HEK293T (cell line): Measurements from ENCODE around the gene CLINT1.

Source experiments
- CTCF ChIA-PET: fragments of 350-600 bp; formaldehyde crosslinking; extraction: SDS; loops from one replicate; lab custom pipeline; 2021; ENCODE audit warnings: antibody characterized with exemption, inconsistent platforms; lab: Yijun Ruan, JAX
- POLR2A ChIA-PET: fragments of 350-600 bp; formaldehyde crosslinking; extraction: SDS; loops from one replicate; lab custom pipeline; 2020; ENCODE audit warnings: antibody characterized with exemption, inconsistent platforms; lab: Yijun Ruan, JAX
- DNase-seq: peaks from one replicate; pipeline ENCODE4 v3.0.0; 2012; ENCODE audit warnings: mixed read lengths; ENCODE audit errors: extremely low spot score
- ARNT ChIP-seq: fragments of 450-650 bp; IDR thresholded peaks from 2 replicates; pipeline ENCODE4 v1.6.1; 2017; ENCODE audit warnings: mild to moderate bottlenecking
- BHLHE40 ChIP-seq: fragments of 450-650 bp; IDR thresholded peaks from 2 replicates; pipeline ENCODE4 v1.6.1; 2016; ENCODE audit warnings: mild to moderate bottlenecking, moderate library complexity, borderline replicate concordance
- CTBP1 ChIP-seq: fragments of 450-650 bp; IDR thresholded peaks from 2 replicates; pipeline ENCODE4 v1.6.1; 2016; ENCODE audit warnings: borderline replicate concordance
- ELF4 ChIP-seq: fragments of 450-650 bp; IDR thresholded peaks from 2 replicates; pipeline ENCODE4 v1.6.1; 2017; ENCODE audit warnings: antibody characterized with exemption
- FOXA1 ChIP-seq: fragments of 450-650 bp; IDR thresholded peaks from 2 replicates; pipeline ENCODE4 v1.6.1; 2016; ENCODE audit warnings: mild to moderate bottlenecking
- FOXK2 ChIP-seq: fragments of 450-650 bp; IDR thresholded peaks from 2 replicates; pipeline ENCODE4 v1.6.1; 2016; ENCODE audit warnings: mild to moderate bottlenecking
- FOXM1 ChIP-seq: fragments of 450-650 bp; IDR thresholded peaks from 2 replicates; pipeline ENCODE4 v1.6.1; 2017; ENCODE audit warnings: mild to moderate bottlenecking, borderline replicate concordance
- HDGF ChIP-seq: fragments of 450-650 bp; IDR thresholded peaks from 2 replicates; pipeline ENCODE4 v1.6.1; 2017; ENCODE audit warnings: antibody characterized with exemption, borderline replicate concordance
- L3MBTL2 ChIP-seq: fragments of 450-650 bp; conservative IDR thresholded peaks from 2 replicates; pipeline ENCODE4 v1.6.1; 2016; ENCODE audit warnings: mild to moderate bottlenecking
- LEF1 ChIP-seq: fragments of 450-650 bp; IDR thresholded peaks from 2 replicates; pipeline ENCODE4 v1.6.1; 2017; ENCODE audit warnings: mild to moderate bottlenecking, borderline replicate concordance
- NFRKB ChIP-seq: fragments of 450-650 bp; IDR thresholded peaks from 2 replicates; pipeline ENCODE4 v1.6.1; 2016; ENCODE audit warnings: mild to moderate bottlenecking, moderate library complexity
- PKNOX1 ChIP-seq: fragments of 450-650 bp; IDR thresholded peaks from 2 replicates; pipeline ENCODE4 v1.6.1; 2016
- SP1 ChIP-seq: fragments of 450-650 bp; IDR thresholded peaks from 2 replicates; pipeline ENCODE4 v1.6.1; 2017
- SUZ12 ChIP-seq: fragments of 450-650 bp; IDR thresholded peaks from 2 replicates; pipeline ENCODE4 v1.6.1; 2016; ENCODE audit warnings: mild to moderate bottlenecking
- TARDBP ChIP-seq: fragments of 450-650 bp; IDR thresholded peaks from 2 replicates; pipeline ENCODE4 v1.6.1; 2016
- ZNF384 ChIP-seq: fragments of 450-650 bp; IDR thresholded peaks from 2 replicates; pipeline ENCODE4 v1.6.1; 2016

Gene CLINT1

GRCh38 chr5:157821822-157822622 is 36.9 kb downstream of the CLINT1 start:
- DNase-seq = no peak
- TF ChIP-seq TARDBP = no peak
- TF ChIP-seq ELF4 = no peak
- no peak for TF ChIP-seq FOXK2
- TF ChIP-seq FOXA1 = no peak
- no peak for TF ChIP-seq BHLHE40
- ChIA-PET CTCF (no interaction called here), POLR2A (interaction anchor here (1.1 kb wide), 1 partner anchor 33 kb away, joined by 3 read pairs; no protein-coding TSS in a partner anchor)

DNA sequence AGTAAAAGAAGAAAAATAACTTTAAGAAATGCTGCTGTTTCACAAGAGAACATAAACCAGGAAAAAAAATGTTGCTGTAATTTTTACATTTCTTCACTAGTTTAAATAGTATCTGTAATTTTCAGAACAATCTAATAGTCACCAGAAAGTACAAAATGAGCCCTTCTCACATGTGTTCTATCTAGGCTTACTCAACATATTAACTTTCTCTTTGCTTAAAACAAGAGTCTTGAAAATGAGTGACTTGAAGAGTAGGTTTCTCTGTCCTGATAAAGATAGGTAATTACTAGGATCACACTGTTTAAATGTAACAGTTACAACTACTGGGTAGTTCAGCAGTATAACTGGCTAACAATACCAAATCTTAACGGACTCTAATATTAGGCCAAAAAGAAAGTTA is 37.5 kb downstream of the CLINT1 start:
- CTCF ChIA-PET = no interaction called here
- no peak for TF ChIP-seq FOXM1
- no peak for TF ChIP-seq ARNT
- TF ChIP-seq FOXK2 = no peak
- no peak for TF ChIP-seq PKNOX1
- TF ChIP-seq ELF4 = no peak
- TF ChIP-seq L3MBTL2 = no peak
- DNase-seq = no peak
- POLR2A ChIA-PET = no interaction called here

DNA sequence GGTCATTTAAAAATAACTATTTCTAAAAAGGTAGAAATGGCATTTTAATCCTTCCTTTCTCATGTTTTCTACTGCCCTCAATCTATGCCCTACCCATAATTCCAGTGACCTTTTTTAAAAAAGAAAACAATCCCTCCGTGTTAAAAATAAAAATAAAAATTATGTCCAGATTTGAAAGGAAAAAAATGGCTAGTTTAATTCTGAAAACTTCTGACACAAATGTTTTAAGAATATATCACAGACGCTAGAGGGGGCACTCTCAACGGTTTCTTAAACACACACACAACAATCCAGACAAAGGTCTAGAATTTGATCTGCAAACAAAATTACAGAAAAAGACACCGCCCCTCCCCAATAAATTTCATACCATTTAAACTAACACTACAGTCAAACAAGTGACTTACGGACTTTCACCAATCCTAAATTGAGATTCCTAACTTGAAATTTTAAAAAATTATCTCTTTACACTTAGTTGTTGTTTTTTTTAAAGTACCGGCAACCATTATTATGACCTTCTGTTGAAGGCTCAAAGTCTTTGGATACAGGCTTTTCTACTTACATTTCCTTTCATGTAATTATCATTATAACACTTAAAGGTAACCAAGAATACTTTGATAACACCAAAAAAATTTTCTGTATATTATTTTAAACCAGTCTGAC is 38.2 kb downstream of the CLINT1 start:
- ChIA-PET CTCF (interaction anchor here (1.0 to 1.2 kb wide), 2 partner anchors 8 to 128 kb away, joined by 3 to 4 read pairs; no protein-coding TSS in a partner anchor), POLR2A (no interaction called here)
- TF ChIP-seq NFRKB = no peak
- no peak for TF ChIP-seq FOXM1
- TF ChIP-seq ZNF384 = no peak
- TF ChIP-seq SP1 = no peak
- TF ChIP-seq SUZ12 = no peak
- no peak for TF ChIP-seq LEF1
- no peak for TF ChIP-seq PKNOX1
- TF ChIP-seq ELF4 = no peak
- TF ChIP-seq L3MBTL2 = no peak
- no peak for TF ChIP-seq FOXK2
- TF ChIP-seq CTBP1 = no peak
- TF ChIP-seq BHLHE40 = no peak
- no peak for TF ChIP-seq TARDBP
- TF ChIP-seq HDGF = no peak
- TF ChIP-seq FOXA1 = no peak
- no peak for TF ChIP-seq ARNT
- DNase-seq = peak; percentile 15

GRCh38 chr5:157819502-157820115 is 39.3 kb downstream of the CLINT1 start:
- no peak for DNase-seq
- TF ChIP-seq TARDBP = no peak
- no peak for TF ChIP-seq ZNF384
- no peak for TF ChIP-seq BHLHE40
- no peak for TF ChIP-seq ELF4
- TF ChIP-seq PKNOX1 = no peak
- no peak for TF ChIP-seq FOXA1
- TF ChIP-seq HDGF = no peak
- TF ChIP-seq SUZ12 = no peak
- no peak for TF ChIP-seq FOXK2
- no peak for TF ChIP-seq LEF1
- no peak for TF ChIP-seq ARNT
- TF ChIP-seq NFRKB = no peak
- TF ChIP-seq CTBP1 = no peak
- no peak for TF ChIP-seq SP1
- ChIA-PET CTCF (interaction anchor here (0.5 to 1.2 kb wide), 5 partner anchors 10 to 188 kb away, joined by 3 to 8 read pairs (median 3); no protein-coding TSS in a partner anchor), POLR2A (no interaction called here)

GRCh38 chr5:157818368-157818767 is 40.6 kb downstream of the CLINT1 start:
- no peak for DNase-seq
- ChIA-PET CTCF (no interaction called here), POLR2A (no interaction called here)
- TF ChIP-seq SP1 (no peak), SUZ12 (no peak)

DNA sequence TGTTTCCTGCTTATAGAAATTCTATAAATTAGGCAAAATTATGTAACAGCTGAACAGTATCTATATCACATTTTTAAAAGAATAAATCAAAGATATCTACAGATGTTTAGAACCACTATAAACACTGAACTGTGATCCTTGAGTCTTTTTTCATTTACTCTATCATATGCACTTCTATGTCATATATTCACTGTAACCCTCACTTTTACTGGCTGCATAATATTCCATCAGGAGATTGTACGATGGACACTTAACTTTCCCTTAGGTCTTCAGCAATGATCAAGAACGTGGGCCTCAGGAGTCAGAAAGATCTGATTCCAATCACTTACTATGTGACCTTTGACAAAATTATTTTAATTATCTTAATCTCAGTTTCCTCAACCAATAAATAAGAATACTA is 41.0 kb downstream of the CLINT1 start:
- ChIA-PET POLR2A (no interaction called here), CTCF (interaction anchor here (0.5 to 1.7 kb wide), 5 partner anchors 12 to 186 kb away, joined by 3 to 6 read pairs (median 3); no protein-coding TSS in a partner anchor)
- DNase-seq = no peak
- TF ChIP-seq PKNOX1 (no peak), ELF4 (no peak), NFRKB (no peak), ZNF384 (no peak), ARNT (no peak), HDGF (no peak), LEF1 (no peak), L3MBTL2 (no peak), TARDBP (no peak), BHLHE40 (no peak), FOXM1 (no peak), SP1 (no peak), SUZ12 (no peak), FOXA1 (no peak), FOXK2 (no peak), CTBP1 (no peak)
